MG63 (cell line): Measurements from ENCODE around the gene IKZF3. TPM values are rescaled to one million over a fixed set of nuclear protein-coding genes. Genes with fewer than 3 reads are reported as not detected.
"Not testable (repeated sequence)": the region's sequence is repeated elsewhere in the genome, so short reads cannot be mapped to it uniquely, and the experiment has no call there.

Source experiments
- DNase-seq: peaks from one replicate; pipeline ENCODE4 v3.0.0-alpha.2; 2020
- H3K27me3 ChIP-seq: fragments of 250-450 bp; sonication (Bioruptor Pico); 2 replicates; pipeline ENCODE4 v1.5.1; 2020; ENCODE audit warnings: mild to moderate bottlenecking, moderate library complexity
- H3K36me3 ChIP-seq: fragments of 250-450 bp; sonication (Bioruptor Pico); 2 replicates; pipeline ENCODE4 v1.5.1; 2020; ENCODE audit warnings: mild to moderate bottlenecking, moderate library complexity
- H3K4me3 ChIP-seq: fragments of 250-450 bp; sonication (Bioruptor Pico); 2 replicates; pipeline ENCODE4 v1.5.1; 2020; ENCODE audit warnings: mild to moderate bottlenecking, moderate library complexity
- H3K9me3 ChIP-seq: fragments of 250-450 bp; sonication (Bioruptor Pico); 2 replicates; pipeline ENCODE4 v1.5.1; 2020; ENCODE audit warnings: mild to moderate bottlenecking, moderate library complexity
- total RNA-seq: library from RNA; depleted of rRNA; stranded (reverse); fragments of >200 nt; shearing (Covaris generic); gene quantifications from 2 replicates; pipeline ENCODE4 v1.2.3, GENCODE V29; 2014; ENCODE audit warnings: low replicate concordance

IKZF3 gene
- total RNA-seq, 1 experiment from 2014 or later = not detected

DNA sequence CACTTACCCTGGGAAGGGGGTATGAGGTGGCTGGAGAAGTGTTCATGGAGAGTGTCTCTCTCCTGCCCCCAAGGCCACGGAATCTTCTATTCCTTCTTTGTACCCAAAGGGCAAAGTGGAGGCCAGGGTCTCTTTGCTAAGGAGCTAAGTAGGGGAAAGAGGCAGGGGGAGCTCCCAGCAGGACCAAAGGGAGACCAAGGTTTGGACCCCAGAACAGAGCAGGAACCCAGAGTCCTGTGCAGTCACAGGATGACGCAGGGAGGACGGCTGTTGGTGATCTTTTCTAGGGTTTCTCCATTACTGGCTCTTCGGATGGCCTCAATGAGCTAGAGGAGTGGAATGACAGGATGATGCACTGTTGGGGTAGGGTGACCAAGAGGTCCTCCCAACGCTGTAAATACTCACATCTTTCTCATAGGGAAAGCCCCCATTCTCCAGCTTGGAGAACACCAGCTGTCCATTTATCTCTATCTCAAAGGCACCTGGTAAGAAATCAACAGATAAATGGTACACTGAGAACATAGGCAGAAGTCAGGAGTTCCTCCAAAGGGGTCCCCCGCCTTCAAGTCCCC, 134.7 kb downstream of the IKZF3 start:
- Histone ChIP-seq H3K36me3 (peaks cover 36% of the 10 kb centered on the region), H3K9me3 (no peaks in the 10 kb centered on the region), H3K27me3 (no peaks in the 10 kb centered on the region), H3K4me3 (peak overlapping the region; percentile 66)
- no peak for DNase-seq

DNA sequence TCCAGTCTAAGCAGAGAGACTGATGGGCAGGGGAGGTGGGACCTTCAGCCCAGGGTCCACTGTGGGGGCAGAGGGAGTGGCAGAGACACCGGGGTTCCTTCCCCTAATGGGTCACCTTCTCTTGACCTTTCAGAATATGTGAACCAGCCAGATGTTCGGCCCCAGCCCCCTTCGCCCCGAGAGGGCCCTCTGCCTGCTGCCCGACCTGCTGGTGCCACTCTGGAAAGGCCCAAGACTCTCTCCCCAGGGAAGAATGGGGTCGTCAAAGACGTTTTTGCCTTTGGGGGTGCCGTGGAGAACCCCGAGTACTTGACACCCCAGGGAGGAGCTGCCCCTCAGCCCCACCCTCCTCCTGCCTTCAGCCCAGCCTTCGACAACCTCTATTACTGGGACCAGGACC, 136.6 kb downstream of the IKZF3 start:
- H3K4me3 ChIP-seq = no peak overlapping the region
- no peak for DNase-seq
- H3K27me3 ChIP-seq = no peaks in the 10 kb centered on the region
- no peaks in the 10 kb centered on the region for H3K9me3 ChIP-seq
- H3K36me3 ChIP-seq = peaks cover 42% of the 10 kb centered on the region

DNA sequence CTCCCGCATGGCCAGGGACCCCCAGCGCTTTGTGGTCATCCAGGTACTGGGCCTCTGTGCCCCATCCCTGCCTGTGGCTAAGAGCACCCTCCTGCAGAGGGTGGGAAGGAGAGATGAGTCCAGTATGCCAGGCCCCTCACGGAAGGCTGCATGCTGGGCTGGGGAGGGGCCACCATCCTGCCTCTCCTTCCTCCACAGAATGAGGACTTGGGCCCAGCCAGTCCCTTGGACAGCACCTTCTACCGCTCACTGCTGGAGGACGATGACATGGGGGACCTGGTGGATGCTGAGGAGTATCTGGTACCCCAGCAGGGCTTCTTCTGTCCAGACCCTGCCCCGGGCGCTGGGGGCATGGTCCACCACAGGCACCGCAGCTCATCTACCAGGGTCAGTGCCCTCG, 137.5 kb downstream of the IKZF3 start:
- DNase-seq = no peak
- Histone ChIP-seq H3K9me3 (no peaks in the 10 kb centered on the region), H3K4me3 (no peak overlapping the region), H3K36me3 (peaks cover 42% of the 10 kb centered on the region), H3K27me3 (no peaks in the 10 kb centered on the region)

DNA sequence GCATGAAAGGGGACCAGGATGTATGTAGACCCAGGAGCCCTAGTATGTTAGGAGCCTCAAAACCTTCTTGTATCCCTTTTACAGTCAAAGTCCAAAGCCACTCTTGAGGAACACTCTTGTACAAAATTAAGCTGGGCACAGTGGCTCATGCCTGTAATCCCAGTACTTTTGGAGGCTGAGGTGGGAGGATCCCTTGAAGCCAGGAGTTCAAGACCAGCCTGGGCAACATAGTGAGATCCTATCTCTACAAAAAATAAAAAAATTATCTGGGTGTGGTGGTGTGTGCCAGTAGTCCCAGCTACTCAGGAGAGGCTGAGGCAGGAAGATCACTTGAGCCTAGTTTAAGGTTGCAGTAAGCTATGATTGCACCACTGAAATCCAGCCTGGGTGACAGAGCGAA, 138.2 kb downstream of the IKZF3 start:
- not testable (repeated sequence) for H3K27me3 ChIP-seq, DNase-seq, H3K9me3 ChIP-seq, H3K4me3 ChIP-seq
- H3K36me3 ChIP-seq = peaks cover 46% of the 10 kb centered on the region

DNA sequence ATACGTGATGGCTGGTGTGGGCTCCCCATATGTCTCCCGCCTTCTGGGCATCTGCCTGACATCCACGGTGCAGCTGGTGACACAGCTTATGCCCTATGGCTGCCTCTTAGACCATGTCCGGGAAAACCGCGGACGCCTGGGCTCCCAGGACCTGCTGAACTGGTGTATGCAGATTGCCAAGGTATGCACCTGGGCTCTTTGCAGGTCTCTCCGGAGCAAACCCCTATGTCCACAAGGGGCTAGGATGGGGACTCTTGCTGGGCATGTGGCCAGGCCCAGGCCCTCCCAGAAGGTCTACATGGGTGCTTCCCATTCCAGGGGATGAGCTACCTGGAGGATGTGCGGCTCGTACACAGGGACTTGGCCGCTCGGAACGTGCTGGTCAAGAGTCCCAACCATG, 139.4 kb downstream of the IKZF3 start:
- no peak overlapping the region for H3K4me3 ChIP-seq
- H3K36me3 ChIP-seq = peaks cover 50% of the 10 kb centered on the region
- no peaks in the 10 kb centered on the region for H3K9me3 ChIP-seq
- no peak for DNase-seq
- H3K27me3 ChIP-seq = no peaks in the 10 kb centered on the region

DNA sequence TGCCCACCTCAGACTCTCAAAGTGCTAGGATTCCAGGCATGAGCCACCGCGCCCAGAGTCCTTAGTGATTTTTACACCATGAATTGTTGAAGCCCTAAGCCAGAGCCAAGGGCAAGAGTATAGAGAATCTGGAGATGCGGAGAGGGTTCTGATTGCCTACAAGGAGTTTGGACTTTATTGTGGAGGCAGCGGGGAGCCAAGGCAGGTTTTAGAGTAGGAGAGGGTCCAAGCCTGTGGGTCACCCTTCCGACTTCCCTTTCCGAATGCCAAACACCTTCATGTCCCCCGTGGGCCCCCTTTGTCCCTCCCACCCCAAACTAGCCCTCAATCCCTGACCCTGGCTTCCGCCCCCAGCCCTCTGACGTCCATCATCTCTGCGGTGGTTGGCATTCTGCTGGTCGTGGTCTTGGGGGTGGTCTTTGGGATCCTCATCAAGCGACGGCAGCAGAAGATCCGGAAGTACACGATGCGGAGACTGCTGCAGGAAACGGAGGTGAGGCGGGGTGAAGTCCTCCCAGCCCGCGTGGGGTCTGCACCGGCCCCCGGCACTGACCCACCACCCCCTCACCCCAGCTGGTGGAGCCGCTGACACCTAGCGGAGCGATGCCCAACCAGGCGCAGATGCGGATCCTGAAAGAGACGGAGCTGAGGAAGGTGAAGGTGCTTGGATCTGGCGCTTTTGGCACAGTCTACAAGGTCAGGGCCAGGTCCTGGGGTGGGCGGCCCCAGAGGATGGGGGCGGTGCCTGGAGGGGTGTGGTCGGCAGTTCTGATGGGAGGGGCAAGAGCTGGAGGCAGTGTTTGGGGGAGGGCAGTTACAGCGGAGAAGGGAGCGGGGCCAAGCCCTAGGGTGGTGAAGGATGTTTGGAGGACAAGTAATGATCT, 140.9 kb downstream of the IKZF3 start:
- Histone ChIP-seq H3K36me3 (peaks cover 35% of the 10 kb centered on the region), H3K27me3 (no peaks in the 10 kb centered on the region), H3K9me3 (no peaks in the 10 kb centered on the region), H3K4me3 (no peak overlapping the region)
- DNase-seq = peak; percentile 34

DNA sequence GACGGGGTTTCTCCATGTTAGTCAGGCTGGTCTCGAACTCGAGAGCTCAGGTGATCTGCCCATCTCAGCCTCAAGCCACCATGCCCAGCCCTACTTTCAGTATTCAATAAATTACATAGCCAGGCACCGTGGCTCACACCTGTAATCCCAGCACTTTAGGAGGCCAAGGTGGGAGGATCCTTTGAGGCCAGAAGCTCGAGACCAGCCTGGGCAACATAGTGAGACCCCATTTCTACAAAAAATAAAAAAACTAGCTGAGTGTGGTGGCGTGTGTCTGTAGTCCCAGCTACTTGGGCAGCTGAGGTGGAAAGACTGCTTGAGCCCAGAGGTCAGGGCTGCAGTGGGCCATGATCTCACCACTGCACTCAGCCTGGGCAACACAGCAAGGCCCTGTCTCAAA, 142.0 kb downstream of the IKZF3 start:
- Histone ChIP-seq H3K4me3 (no peak overlapping the region), H3K27me3 (no peaks in the 10 kb centered on the region), H3K36me3 (peaks cover 30% of the 10 kb centered on the region), H3K9me3 (no peaks in the 10 kb centered on the region)
- DNase-seq = no peak

DNA sequence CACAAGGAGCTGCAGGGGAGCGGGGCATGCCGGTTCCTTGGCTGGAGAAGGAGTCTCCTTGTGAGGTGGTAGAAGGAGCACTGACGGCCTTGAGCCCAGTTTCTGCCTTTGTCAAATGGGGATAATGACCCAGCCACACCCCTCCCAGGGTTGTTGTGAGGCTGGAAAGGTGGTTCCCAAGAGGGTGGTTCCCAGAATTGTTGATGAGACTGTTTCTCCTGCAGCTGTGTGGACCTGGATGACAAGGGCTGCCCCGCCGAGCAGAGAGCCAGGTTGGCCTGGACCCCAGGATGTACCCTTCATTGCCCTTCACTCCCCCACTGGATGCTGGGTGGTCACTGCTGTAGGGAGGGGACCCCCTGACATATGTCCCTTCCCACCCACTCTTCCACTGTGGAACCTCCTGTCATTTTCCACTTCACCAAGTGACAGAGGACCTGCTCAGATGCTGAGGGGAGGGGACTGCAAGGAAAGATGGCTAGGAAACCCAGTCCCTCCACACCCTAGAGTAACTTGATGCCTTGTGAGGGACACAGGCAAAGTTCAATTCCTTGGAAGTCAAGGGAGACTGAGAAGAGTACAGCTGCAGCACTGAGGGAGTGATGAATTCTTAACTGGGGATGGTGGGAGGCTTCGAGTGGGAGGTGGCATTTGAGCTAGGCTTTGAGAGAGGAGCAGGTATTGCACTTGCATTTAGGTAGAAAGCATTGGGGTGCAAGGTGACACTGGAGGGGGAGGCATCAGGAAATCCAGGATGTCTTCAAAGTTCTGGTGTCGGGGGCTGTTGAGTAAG, 144.4 kb downstream of the IKZF3 start:
- Histone ChIP-seq H3K36me3 (peaks cover 27% of the 10 kb centered on the region), H3K4me3 (no peak overlapping the region), H3K27me3 (no peaks in the 10 kb centered on the region), H3K9me3 (no peaks in the 10 kb centered on the region)
- DNase-seq = no peak

DNA sequence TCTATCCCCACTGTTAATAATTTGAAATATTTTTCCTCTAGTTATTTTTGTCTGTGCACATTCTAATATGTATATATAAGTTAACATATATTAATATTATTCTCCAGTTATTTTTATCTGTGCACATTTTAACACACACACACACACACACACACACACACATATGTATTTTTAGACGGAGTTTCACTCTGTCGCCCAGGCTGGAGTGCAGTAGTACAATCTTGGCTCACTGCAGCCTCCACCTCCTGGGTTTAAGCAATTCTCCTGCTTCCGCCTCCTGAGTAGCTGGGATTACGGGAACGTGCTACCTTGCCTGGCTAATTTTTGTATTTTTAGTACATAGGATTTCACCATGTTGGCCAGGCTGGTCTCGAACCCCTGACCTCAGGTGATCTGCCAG, 146.5 kb downstream of the IKZF3 start:
- Histone ChIP-seq H3K9me3 (no peaks in the 10 kb centered on the region), H3K4me3 (no peak overlapping the region), H3K36me3 (peaks cover 23% of the 10 kb centered on the region), H3K27me3 (no peaks in the 10 kb centered on the region)
- no peak for DNase-seq

DNA sequence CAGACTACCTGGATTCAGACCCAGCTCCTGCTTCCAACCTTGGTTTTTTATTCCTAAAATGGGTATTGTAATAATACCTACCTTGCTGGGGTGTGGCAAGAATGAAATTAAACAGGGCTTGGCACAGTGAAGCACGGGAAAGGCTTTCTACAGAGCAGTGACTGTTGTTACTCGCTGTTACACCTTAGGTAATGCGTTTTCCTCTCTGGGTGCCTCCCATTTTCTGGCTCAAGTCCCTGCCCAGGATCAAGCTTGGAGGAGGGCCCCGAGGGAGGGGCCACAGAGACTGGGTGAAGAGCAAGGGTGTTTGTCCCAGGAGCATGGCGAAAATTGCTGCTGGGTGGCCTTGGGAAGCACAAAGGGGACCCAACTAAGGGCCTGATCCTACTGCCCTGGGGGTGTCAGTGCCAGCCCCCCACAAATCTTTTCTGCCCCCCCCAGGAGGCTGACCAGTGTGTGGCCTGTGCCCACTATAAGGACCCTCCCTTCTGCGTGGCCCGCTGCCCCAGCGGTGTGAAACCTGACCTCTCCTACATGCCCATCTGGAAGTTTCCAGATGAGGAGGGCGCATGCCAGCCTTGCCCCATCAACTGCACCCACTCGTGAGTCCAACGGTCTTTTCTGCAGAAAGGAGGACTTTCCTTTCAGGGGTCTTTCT, 147.1 kb downstream of the IKZF3 start:
- no peak for DNase-seq
- Histone ChIP-seq H3K27me3 (no peaks in the 10 kb centered on the region), H3K9me3 (no peaks in the 10 kb centered on the region), H3K4me3 (no peak overlapping the region), H3K36me3 (peaks cover 25% of the 10 kb centered on the region)

DNA sequence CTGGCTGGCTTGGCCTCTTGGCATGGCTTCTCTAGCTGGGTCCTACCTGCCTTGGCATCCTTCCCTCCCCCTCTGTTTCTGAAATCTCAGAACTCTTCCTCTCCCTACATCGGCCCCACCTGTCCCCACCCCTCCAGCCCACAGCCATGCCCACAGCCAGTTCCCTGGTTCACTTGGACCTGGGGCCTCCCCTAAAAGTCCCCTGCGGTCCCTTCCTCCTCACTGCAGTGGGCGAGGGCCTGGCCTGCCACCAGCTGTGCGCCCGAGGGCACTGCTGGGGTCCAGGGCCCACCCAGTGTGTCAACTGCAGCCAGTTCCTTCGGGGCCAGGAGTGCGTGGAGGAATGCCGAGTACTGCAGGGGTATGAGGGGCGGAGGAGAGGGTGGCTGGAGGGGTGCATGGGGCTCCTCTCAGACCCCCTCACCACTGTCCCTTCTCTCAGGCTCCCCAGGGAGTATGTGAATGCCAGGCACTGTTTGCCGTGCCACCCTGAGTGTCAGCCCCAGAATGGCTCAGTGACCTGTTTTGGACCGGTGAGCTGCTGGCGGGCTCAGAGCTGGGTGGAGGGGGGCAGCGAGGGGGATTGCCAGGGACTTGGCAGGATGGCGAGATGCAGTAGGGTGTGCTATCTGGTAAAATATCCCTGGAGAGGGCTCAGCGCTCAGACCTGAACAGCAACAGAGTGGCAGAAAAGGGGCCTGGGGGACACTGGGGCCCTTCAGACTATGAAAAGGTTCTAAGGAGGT, 147.9 kb downstream of the IKZF3 start:
- no peaks in the 10 kb centered on the region for H3K9me3 ChIP-seq
- no peaks in the 10 kb centered on the region for H3K27me3 ChIP-seq
- peaks cover 25% of the 10 kb centered on the region for H3K36me3 ChIP-seq
- H3K4me3 ChIP-seq = no peak overlapping the region
- no peak for DNase-seq

DNA sequence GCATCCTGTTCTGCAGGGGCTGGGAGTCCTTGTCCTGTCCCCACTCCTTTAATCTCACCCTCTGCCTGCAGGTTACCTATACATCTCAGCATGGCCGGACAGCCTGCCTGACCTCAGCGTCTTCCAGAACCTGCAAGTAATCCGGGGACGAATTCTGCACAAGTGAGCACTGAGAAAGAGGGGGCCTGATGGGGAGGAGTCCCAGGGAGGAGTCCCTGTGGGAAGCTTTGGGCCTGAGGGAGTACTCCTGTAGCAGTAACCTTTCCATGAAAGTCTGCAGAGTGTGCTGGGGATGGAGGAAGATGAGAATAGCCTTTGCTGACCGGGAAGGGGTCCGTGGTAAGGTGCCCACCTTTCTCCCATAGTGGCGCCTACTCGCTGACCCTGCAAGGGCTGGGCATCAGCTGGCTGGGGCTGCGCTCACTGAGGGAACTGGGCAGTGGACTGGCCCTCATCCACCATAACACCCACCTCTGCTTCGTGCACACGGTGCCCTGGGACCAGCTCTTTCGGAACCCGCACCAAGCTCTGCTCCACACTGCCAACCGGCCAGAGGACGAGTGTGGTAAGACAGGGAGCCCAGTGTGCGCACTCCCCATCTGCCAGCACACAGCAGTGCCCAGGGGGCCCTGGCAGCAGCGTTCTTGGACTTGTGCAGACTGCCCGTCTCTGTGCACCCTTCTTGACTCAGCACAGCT, 148.6 kb downstream of the IKZF3 start:
- Histone ChIP-seq H3K4me3 (no peak overlapping the region), H3K9me3 (no peaks in the 10 kb centered on the region), H3K27me3 (no peaks in the 10 kb centered on the region), H3K36me3 (peaks cover 21% of the 10 kb centered on the region)
- DNase-seq = no peak

DNA sequence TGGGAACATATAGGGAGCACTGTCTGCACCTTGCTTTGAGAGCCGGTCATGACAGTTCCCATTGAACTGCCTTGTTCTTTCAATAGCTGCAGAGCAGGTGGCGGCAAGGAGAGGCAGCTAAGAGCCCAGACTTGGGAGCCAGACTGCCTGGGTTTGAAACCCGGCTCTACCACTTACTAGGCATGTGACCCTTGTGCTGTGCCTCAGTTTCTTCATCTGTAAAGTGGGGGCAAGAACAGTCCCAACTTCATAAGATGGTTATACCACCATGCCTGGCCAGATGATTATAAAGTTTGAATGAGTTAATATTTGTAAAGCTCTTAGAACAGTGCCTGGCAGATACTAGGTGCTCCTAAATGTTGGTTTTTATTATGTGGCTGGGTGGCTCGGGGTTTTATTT, 149.9 kb downstream of the IKZF3 start:
- Histone ChIP-seq H3K36me3 (peaks cover 24% of the 10 kb centered on the region), H3K4me3 (no peak overlapping the region), H3K27me3 (no peaks in the 10 kb centered on the region), H3K9me3 (no peaks in the 10 kb centered on the region)
- DNase-seq = no peak

DNA sequence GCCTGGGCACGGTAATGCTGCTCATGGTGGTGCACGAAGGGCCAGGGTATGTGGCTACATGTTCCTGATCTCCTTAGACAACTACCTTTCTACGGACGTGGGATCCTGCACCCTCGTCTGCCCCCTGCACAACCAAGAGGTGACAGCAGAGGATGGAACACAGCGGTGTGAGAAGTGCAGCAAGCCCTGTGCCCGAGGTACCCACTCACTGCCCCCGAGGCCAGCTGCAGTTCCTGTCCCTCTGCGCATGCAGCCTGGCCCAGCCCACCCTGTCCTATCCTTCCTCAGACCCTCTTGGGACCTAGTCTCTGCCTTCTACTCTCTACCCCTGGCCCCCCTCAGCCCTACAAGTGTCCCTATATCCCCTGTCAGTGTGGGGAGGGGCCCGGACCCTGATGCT, 152.3 kb downstream of the IKZF3 start:
- no peaks in the 10 kb centered on the region for H3K9me3 ChIP-seq
- H3K27me3 ChIP-seq = no peaks in the 10 kb centered on the region
- no peak overlapping the region for H3K4me3 ChIP-seq
- H3K36me3 ChIP-seq = peaks cover 36% of the 10 kb centered on the region
- no peak for DNase-seq

DNA sequence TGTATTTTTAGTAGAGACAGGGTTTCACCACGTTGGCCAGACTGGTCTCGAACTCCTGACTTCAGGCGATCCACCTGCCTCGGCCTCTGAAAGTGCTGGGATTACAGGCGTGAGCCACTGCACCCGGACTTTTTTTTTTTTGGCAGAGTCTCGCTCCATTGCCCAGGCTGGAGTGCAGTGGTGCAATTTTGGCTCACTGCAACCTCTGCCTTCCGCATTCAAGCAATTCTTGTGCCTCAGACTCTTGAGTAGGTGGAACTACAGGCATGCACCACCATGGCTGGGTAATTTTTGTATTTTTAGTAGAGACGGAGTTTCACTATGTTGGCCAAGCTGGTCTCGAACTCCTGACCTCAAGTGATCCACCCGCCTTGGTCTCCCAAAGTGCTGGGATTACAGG, 153.0 kb downstream of the IKZF3 start:
- H3K4me3 ChIP-seq, H3K9me3 ChIP-seq, DNase-seq, H3K27me3 ChIP-seq: not testable (repeated sequence)
- H3K36me3 ChIP-seq = peaks cover 36% of the 10 kb centered on the region
